Activated CD8-positive, alpha-beta T cell treated with anti-CD3 and anti-CD28 coated beads for 36 hours (primary cell): ENCODE measurements around the gene STPG4. TPM values are rescaled to one million over a fixed set of nuclear protein-coding genes. Genes with fewer than 3 reads are reported as not detected.

Source experiments
- ATAC-seq: fragments of 200-7000 bp; cut with Tn5 transposase; one replicate; pipeline ENCODE4 v1.10.0; 2021; ENCODE audit warnings: mild to moderate bottlenecking, moderate library complexity
- CTCF ChIA-PET: fragments of 350-600 bp; sonication (Branson Sonifier 250); formaldehyde crosslinking; loops from one replicate; lab custom pipeline; 2021; ENCODE audit warnings: antibody characterized with exemption; lab: Charles Lee
- POLR2A ChIA-PET: fragments of 350-600 bp; sonication (Branson Sonifier 250); formaldehyde crosslinking; loops from one replicate; lab custom pipeline; 2021; ENCODE audit warnings: antibody characterized with exemption; lab: Charles Lee
- DNase-seq: peaks from one replicate; pipeline ENCODE4 v3.0.0-alpha.2; 2020
- H3K27ac Mint-ChIP-seq: one replicate; pipeline ENCODE4 v1.8.0; 2021; ENCODE audit warnings: mild to moderate bottlenecking, mixed read lengths
- H3K27me3 Mint-ChIP-seq: one replicate; pipeline ENCODE4 v1.8.0; 2021; ENCODE audit warnings: mixed read lengths
- H3K36me3 Mint-ChIP-seq: one replicate; pipeline ENCODE4 v1.8.0; 2021; ENCODE audit warnings: low read depth, mixed read lengths
- H3K4me1 Mint-ChIP-seq: one replicate; pipeline ENCODE4 v1.8.0; 2021; ENCODE audit warnings: low read depth, mixed read lengths
- H3K4me3 Mint-ChIP-seq: one replicate; pipeline ENCODE4 v1.8.0; 2021; ENCODE audit warnings: mild to moderate bottlenecking, moderate library complexity, mixed read lengths
- H3K9me3 Mint-ChIP-seq: one replicate; pipeline ENCODE4 v1.8.0; 2021; ENCODE audit warnings: mixed read lengths
- CTCF ChIP-seq: fragments of 200-600 bp; IDR thresholded peaks from one replicate; pipeline ENCODE4 v1.8.0; 2022; ENCODE audit warnings: antibody characterized with exemption, mild to moderate bottlenecking
- intact Hi-C: fragments of 100-400 bp; cut with micrococcal nuclease; formaldehyde crosslinking; loops from one replicate; pipeline ENCODE4 v1.10.0; 2022
- total RNA-seq, 2 experiments: library from RNA; stranded (reverse); gene quantifications; one replicate each; pipeline ENCODE4 v1.2.3, GENCODE V29; 2021

Gene STPG4
- total RNA-seq, 2 experiments from 2014 or later, result not detected

- Mint-ChIP-seq H3K4me1 (peaks cover 5% of the 10 kb centered on the region), H3K4me3 (no peak overlapping the region), H3K27me3 (no peaks in the 10 kb centered on the region), H3K36me3 (peaks cover 6% of the 10 kb centered on the region), H3K9me3 (no peaks in the 10 kb centered on the region), H3K27ac (no peak overlapping the region)
- TF ChIP-seq CTCF, result no peak
- ATAC-seq (no peak), DNase-seq (no peak)
- intact Hi-C loops, result no loop called here
- POLR2A ChIA-PET, result no interaction called here
- CTCF ChIA-PET, result no interaction called here
Observed at GRCh38 chr2:47077442-47078117, 77.5 kb downstream of the STPG4 start.

- TF ChIP-seq CTCF, result no peak
- peaks cover 7% of the 10 kb centered on the region for H3K36me3 Mint-ChIP-seq
- intact Hi-C loops, result no loop called here
- peaks cover 13% of the 10 kb centered on the region for H3K4me1 Mint-ChIP-seq
- no peak for ATAC-seq
- no peak overlapping the region for H3K27ac Mint-ChIP-seq
- H3K9me3 Mint-ChIP-seq, result no peaks in the 10 kb centered on the region
- no peaks in the 10 kb centered on the region for H3K27me3 Mint-ChIP-seq
- H3K4me3 Mint-ChIP-seq, result no peak overlapping the region
- DNase-seq, result no peak
- POLR2A ChIA-PET, result no interaction called here
- CTCF ChIA-PET, result no interaction called here
Observed at GRCh38 chr2:47076586-47077441, 78.3 kb downstream of the STPG4 start.

- Mint-ChIP-seq H3K4me3 (no peak overlapping the region), H3K4me1 (peaks cover 20% of the 10 kb centered on the region), H3K9me3 (no peaks in the 10 kb centered on the region), H3K27ac (no peak overlapping the region), H3K27me3 (no peaks in the 10 kb centered on the region), H3K36me3 (peaks cover 14% of the 10 kb centered on the region)
- ChIA-PET CTCF (no interaction called here), POLR2A (interaction anchor here (1.1 kb wide), 1 partner anchor 51 kb away, joined by 3 read pairs; no protein-coding TSS in a partner anchor)
- ATAC-seq (no peak), DNase-seq (no peak)
- no peak for TF ChIP-seq CTCF
- intact Hi-C loops, result no loop called here
Observed at GRCh38 chr2:47076126-47076506, 79.0 kb downstream of the STPG4 start.

- no peak overlapping the region for H3K4me3 Mint-ChIP-seq
- POLR2A ChIA-PET, result interaction anchor here (1.1 kb wide), 1 partner anchor 52 kb away, joined by 3 read pairs; no protein-coding TSS in a partner anchor
- peaks cover 25% of the 10 kb centered on the region for H3K4me1 Mint-ChIP-seq
- H3K36me3 Mint-ChIP-seq, result peaks cover 16% of the 10 kb centered on the region
- H3K27ac Mint-ChIP-seq, result peak overlapping the region; percentile 5
- no peak for TF ChIP-seq CTCF
- H3K9me3 Mint-ChIP-seq, result no peaks in the 10 kb centered on the region
- no peak for ATAC-seq
- DNase-seq, result no peak
- intact Hi-C loops, result no loop called here
- H3K27me3 Mint-ChIP-seq, result no peaks in the 10 kb centered on the region
- CTCF ChIA-PET, result no interaction called here
Observed at GRCh38 chr2:47075361-47076125, 79.6 kb downstream of the STPG4 start.
